ENCODE data around the gene CACNA2D3.

DNA sequence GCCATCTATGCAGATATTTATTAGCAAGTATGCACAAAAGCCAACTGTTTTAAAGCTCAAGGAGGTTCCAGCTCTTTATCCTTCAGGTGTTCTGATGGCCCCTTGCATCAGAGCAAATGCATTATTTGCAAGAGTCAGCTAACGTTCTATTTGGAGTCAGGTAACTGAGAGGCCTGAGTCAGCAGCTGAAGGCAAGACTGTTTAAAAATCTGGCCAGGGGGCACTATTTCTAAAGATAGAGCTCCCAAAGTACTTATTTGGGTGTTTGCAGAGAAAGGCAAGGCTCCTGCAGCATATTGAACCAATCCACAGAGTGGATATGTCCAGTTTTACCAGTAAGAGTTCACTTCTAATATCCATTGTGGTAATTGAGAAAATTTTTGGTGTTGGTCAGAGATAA is 659.4 kb downstream of the CACNA2D3 start:
- TF ChIP-seq, protein P1, sequence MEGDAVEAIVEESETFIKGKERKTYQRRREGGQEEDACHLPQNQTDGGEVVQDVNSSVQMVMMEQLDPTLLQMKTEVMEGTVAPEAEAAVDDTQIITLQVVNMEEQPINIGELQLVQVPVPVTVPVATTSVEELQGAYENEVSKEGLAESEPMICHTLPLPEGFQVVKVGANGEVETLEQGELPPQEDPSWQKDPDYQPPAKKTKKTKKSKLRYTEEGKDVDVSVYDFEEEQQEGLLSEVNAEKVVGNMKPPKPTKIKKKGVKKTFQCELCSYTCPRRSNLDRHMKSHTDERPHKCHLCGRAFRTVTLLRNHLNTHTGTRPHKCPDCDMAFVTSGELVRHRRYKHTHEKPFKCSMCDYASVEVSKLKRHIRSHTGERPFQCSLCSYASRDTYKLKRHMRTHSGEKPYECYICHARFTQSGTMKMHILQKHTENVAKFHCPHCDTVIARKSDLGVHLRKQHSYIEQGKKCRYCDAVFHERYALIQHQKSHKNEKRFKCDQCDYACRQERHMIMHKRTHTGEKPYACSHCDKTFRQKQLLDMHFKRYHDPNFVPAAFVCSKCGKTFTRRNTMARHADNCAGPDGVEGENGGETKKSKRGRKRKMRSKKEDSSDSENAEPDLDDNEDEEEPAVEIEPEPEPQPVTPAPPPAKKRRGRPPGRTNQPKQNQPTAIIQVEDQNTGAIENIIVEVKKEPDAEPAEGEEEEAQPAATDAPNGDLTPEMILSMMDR (IDR thresholded peaks at IDR 0.05) = no peak
- TF ChIP-seq POLR2A (IDR thresholded peaks at IDR 0.05) = no peak
